Germinal center (tissue), 1 donor: ENCODE data around the gene RIMKLB.
"Not testable (repeated sequence)": the region's sequence is repeated elsewhere in the genome, so short reads cannot be mapped to it uniquely, and the experiment has no call there.

ENCODE experiments used
- DNase-seq: peaks from one replicate; pipeline ENCODE4 v3.0.0; 2012; ENCODE audit warnings: mixed read lengths, low spot score

Gene RIMKLB

GRCh38 chr12:8692573-8692972 lies 5.2 kb upstream of the RIMKLB start:
- DNase-seq = peak; percentile 35

GRCh38 chr12:8695116-8695515 lies 2.7 kb upstream of the RIMKLB start:
- DNase-seq = no peak

GRCh38 chr12:8696442-8697090 lies 1.2 kb upstream of the RIMKLB start:
- no peak for DNase-seq

- DNase-seq = peak; percentile 15
Observed at GRCh38 chr12:8697120-8697475, 693 bp upstream of the RIMKLB start.

- peak; percentile 53 for DNase-seq
Observed at GRCh38 chr12:8698132-8698851, 501 bp downstream of the RIMKLB start.

- DNase-seq = no peak
Observed at GRCh38 chr12:8698879-8699278, 1.1 kb downstream of the RIMKLB start.

GRCh38 chr12:8699714-8700113 lies 1.9 kb downstream of the RIMKLB start:
- no peak for DNase-seq

- no peak for DNase-seq
Observed at GRCh38 chr12:8701046-8701660, 3.4 kb downstream of the RIMKLB start.

GRCh38 chr12:8702159-8702558 lies 4.4 kb downstream of the RIMKLB start:
- DNase-seq = no peak

- DNase-seq = no peak
Observed at GRCh38 chr12:8709124-8709830, 11.5 kb downstream of the RIMKLB start.

- no peak for DNase-seq
Observed at GRCh38 chr12:8712572-8712971, 14.8 kb downstream of the RIMKLB start.

GRCh38 chr12:8722286-8722800 lies 24.6 kb downstream of the RIMKLB start:
- no peak for DNase-seq

- no peak for DNase-seq
Observed at GRCh38 chr12:8734873-8735381, 37.1 kb downstream of the RIMKLB start.

- DNase-seq = no peak
Observed at GRCh38 chr12:8742501-8742900, 44.7 kb downstream of the RIMKLB start.

GRCh38 chr12:8743121-8743520 lies 45.3 kb downstream of the RIMKLB start:
- not testable (repeated sequence) for DNase-seq

GRCh38 chr12:8745631-8746030 lies 47.8 kb downstream of the RIMKLB start:
- not testable (repeated sequence) for DNase-seq

GRCh38 chr12:8746046-8746445 lies 48.3 kb downstream of the RIMKLB start:
- no peak for DNase-seq

- not testable (repeated sequence) for DNase-seq
Observed at GRCh38 chr12:8760076-8760475, 62.3 kb downstream of the RIMKLB start.

- not testable (repeated sequence) for DNase-seq
Observed at GRCh38 chr12:8762701-8763100, 64.9 kb downstream of the RIMKLB start.

GRCh38 chr12:8766121-8766520 lies 68.3 kb downstream of the RIMKLB start:
- not testable (repeated sequence) for DNase-seq

- no peak for DNase-seq
Observed at GRCh38 chr12:8770499-8770898, 72.7 kb downstream of the RIMKLB start.

- no peak for DNase-seq
Observed at GRCh38 chr12:8771072-8771471, 73.3 kb downstream of the RIMKLB start.
